ENCODE measurements around the gene LAMP1. TPM values are rescaled to one million over a fixed set of nuclear protein-coding genes. Genes with fewer than 3 reads are reported as not detected.

LAMP1 gene
- polyA plus RNA-seq, 1 of the 3 experiments (the other 2 are of a cell fraction): 261 TPM

DNA sequence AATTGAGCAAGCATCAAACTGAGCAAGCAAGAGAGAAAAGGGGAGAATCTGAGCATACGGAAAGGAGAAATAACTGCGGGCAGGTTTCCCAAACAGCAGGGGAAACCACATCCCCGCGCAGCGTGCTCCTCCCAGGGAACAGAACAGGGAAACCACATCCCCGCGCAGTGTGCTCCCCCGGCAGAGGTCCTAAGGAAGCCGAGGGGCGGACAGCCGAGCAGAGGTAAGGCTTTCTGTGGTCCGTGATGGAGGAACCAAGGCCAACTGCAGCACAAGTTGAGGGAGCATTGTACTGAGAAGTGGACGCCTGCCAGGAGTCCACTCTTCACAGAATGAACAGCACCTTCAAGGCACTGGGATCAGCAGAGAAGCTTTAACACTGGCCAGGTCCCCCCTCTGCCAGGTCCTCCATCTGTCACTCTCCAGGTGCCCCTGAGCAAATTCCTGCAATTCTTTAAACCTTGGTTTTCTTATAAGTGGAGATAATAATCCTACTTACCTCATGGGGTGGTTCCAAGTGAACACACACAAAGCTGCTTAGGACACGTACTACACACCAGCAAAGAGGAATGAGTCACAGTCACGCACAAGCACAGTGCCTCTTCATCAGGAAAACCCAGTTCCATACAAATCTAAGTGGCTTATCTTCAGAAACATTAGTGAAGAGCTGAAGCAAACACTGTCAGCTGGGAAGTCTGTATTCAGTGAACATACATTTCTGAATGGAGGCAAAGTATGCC lies 23.0 kb upstream of the LAMP1 start:
- H3K4me1 ChIP-seq (ENCODE audit: control insufficient read depth in 1 of 2, insufficient read depth in 2 of 2, low read depth in 1 of 2, low read length in 1 of 2): no peaks in the 10 kb centered on the region
- no peaks in the 10 kb centered on the region for H3K79me2 ChIP-seq (ENCODE audit: insufficient read depth)
- no peaks in the 10 kb centered on the region for H3K27me3 ChIP-seq (ENCODE audit: insufficient read depth)
- H3K9ac ChIP-seq: no peak overlapping the region
- TF ChIP-seq RAD21 (IDR thresholded peaks at IDR 0.05; ENCODE audit: low read length): no peak
- no peak for TF ChIP-seq FOXJ3 (CRISPR knock-in tag; IDR thresholded peaks at IDR 0.05)
- no peak for TF ChIP-seq MXI1 (IDR thresholded peaks at IDR 0.05; ENCODE audit: low read depth, low read length)
- peaks cover 0 to 6% of the 10 kb centered on the region in 2 experiments for H3K36me3 ChIP-seq (replicated peaks in 1 of 2; ENCODE audit: control insufficient read depth in 1 of 2, insufficient read depth in 2 of 2, low read length in 1 of 2)
- no peak overlapping the region for H2AFZ ChIP-seq (ENCODE audit: low read depth)
- no peaks in the 10 kb centered on the region for H4K20me1 ChIP-seq (ENCODE audit: insufficient read depth)
- H3K4me3 ChIP-seq (ENCODE audit: low read depth in 2 of 2, low read length in 1 of 2): no peak overlapping the region
- ChIA-PET CTCF (interaction anchor here (0.9 to 1.3 kb wide), 5 partner anchors 13 to 244 kb away, joined by 3 to 4 read pairs (median 3); no protein-coding TSS in a partner anchor), POLR2A (no interaction called here)
- no peak overlapping the region for H3K27ac ChIP-seq (ENCODE audit: low read depth in 2 of 2, low read length in 1 of 2)
- 86% methylated on average over 15 of the region's 15 CpGs for WGBS (ENCODE audit: low lambda C conversion rate)
- no peaks in the 10 kb centered on the region for H3K9me2 ChIP-seq
- DNase-seq: no peak
- no peaks in the 10 kb centered on the region for H3F3A ChIP-seq (replicated peaks; ENCODE audit: insufficient read depth)
- no peak overlapping the region for H3K4me2 ChIP-seq
- H3K9me3 ChIP-seq: no peaks in the 10 kb centered on the region

DNA sequence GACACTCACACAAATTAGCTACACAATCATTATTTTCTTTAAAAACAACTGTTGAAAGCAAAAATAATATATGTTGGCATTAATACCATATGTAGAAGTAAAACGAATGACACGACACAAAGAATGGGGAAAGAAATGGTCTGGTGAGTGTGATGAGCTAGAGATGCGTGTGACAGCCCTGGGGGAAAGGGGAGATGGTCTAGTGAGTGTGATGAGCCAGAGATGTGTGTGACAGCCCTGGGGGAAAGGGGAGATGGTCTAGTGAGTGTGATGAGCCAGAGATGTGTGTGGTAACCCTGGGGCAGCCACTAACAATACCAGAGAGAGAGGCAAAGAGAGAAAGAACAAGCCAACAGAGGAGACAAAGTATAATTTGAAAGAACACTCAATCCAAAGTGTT lies 22.3 kb upstream of the LAMP1 start:
- no peaks in the 10 kb centered on the region for H3K4me1 ChIP-seq (ENCODE audit: control insufficient read depth in 1 of 2, insufficient read depth in 2 of 2, low read depth in 1 of 2, low read length in 1 of 2)
- no peaks in the 10 kb centered on the region for H3K27me3 ChIP-seq (ENCODE audit: insufficient read depth)
- no peak overlapping the region for H3K9ac ChIP-seq
- H3K9me3 ChIP-seq: no peaks in the 10 kb centered on the region
- no peaks in the 10 kb centered on the region for H4K20me1 ChIP-seq (ENCODE audit: insufficient read depth)
- ChIA-PET POLR2A (no interaction called here), CTCF (interaction anchor here (0.9 to 1.3 kb wide), 5 partner anchors 12 to 245 kb away, joined by 3 to 4 read pairs (median 3); no protein-coding TSS in a partner anchor)
- no peak overlapping the region for H3K4me3 ChIP-seq (ENCODE audit: low read depth in 2 of 2, low read length in 1 of 2)
- no peak for DNase-seq
- TF ChIP-seq MEF2A (IDR thresholded peaks at IDR 0.05; ENCODE audit: borderline replicate concordance, low read depth) (no peak), NRF1 (IDR thresholded peaks at IDR 0.05; ENCODE audit: low read depth, low read length) (no peak), RCOR1 (IDR thresholded peaks at IDR 0.05; ENCODE audit: low read length) (no peak), FOSL2 (IDR thresholded peaks at IDR 0.05; ENCODE audit: borderline replicate concordance, low read depth) (no peak), SIN3A (IDR thresholded peaks at IDR 0.05; ENCODE audit: borderline replicate concordance, low read depth, low read length) (no peak), GABPA (IDR thresholded peaks at IDR 0.05; ENCODE audit: low read depth) (no peak), FOXJ3 (CRISPR knock-in tag; IDR thresholded peaks at IDR 0.05) (no peak)
- TF ChIP-seq, protein P1, sequence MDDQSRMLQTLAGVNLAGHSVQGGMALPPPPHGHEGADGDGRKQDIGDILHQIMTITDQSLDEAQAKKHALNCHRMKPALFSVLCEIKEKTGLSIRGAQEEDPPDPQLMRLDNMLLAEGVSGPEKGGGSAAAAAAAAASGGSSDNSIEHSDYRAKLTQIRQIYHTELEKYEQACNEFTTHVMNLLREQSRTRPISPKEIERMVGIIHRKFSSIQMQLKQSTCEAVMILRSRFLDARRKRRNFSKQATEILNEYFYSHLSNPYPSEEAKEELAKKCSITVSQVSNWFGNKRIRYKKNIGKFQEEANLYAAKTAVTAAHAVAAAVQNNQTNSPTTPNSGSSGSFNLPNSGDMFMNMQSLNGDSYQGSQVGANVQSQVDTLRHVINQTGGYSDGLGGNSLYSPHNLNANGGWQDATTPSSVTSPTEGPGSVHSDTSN (IDR thresholded peaks at IDR 0.05): no peak
- TF ChIP-seq, protein P2, sequence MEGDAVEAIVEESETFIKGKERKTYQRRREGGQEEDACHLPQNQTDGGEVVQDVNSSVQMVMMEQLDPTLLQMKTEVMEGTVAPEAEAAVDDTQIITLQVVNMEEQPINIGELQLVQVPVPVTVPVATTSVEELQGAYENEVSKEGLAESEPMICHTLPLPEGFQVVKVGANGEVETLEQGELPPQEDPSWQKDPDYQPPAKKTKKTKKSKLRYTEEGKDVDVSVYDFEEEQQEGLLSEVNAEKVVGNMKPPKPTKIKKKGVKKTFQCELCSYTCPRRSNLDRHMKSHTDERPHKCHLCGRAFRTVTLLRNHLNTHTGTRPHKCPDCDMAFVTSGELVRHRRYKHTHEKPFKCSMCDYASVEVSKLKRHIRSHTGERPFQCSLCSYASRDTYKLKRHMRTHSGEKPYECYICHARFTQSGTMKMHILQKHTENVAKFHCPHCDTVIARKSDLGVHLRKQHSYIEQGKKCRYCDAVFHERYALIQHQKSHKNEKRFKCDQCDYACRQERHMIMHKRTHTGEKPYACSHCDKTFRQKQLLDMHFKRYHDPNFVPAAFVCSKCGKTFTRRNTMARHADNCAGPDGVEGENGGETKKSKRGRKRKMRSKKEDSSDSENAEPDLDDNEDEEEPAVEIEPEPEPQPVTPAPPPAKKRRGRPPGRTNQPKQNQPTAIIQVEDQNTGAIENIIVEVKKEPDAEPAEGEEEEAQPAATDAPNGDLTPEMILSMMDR (IDR thresholded peaks at IDR 0.05): no peak
- no peaks in the 10 kb centered on the region for H3F3A ChIP-seq (replicated peaks; ENCODE audit: insufficient read depth)
- 90% methylated on average over 3 of the region's 3 CpGs for WGBS (ENCODE audit: low lambda C conversion rate)
- no peak overlapping the region for H3K27ac ChIP-seq (ENCODE audit: low read depth in 2 of 2, low read length in 1 of 2)
- no peaks in the 10 kb centered on the region for H3K36me3 ChIP-seq (replicated peaks in 1 of 2; ENCODE audit: control insufficient read depth in 1 of 2, insufficient read depth in 2 of 2, low read length in 1 of 2)
- no peak overlapping the region for H3K4me2 ChIP-seq
- H3K79me2 ChIP-seq (ENCODE audit: insufficient read depth): no peaks in the 10 kb centered on the region
- H3K9me2 ChIP-seq: no peaks in the 10 kb centered on the region
- H2AFZ ChIP-seq (ENCODE audit: low read depth): no peak overlapping the region
